HEK293 (cell line): ENCODE results near the gene SMIM1.

Experiments used
- CTCF ChIA-PET: fragments of 350-600 bp; formaldehyde crosslinking; extraction: SDS; loops from one replicate; lab custom pipeline; 2021; ENCODE audit warnings: antibody characterized with exemption; lab: Yijun Ruan, JAX
- POLR2A ChIA-PET: fragments of 300-600 bp; formaldehyde crosslinking; extraction: SDS; loops from one replicate; lab custom pipeline; 2020; ENCODE audit warnings: antibody characterized with exemption, inconsistent platforms; lab: Yijun Ruan, JAX
- H3K27ac ChIP-seq: fragments of 200-500 bp; sonication (Bioruptor generic); 2 replicates; pipeline ENCODE4 v1.5.1; 2014; ENCODE audit warnings: low read depth, low read length, control low read depth, inconsistent platforms; ENCODE audit errors: extremely low read depth
- H3K36me3 ChIP-seq, 2 experiments: fragments of 200-500 bp in 1 of 2; sonication (Bioruptor generic) in 1 of 2; 1 replicate in 1 of 2; 2 replicates in 1 of 2; pipeline ENCODE4 v1.5.1; 2014 to 2017; ENCODE audit warnings: inconsistent platforms in 2 of 2, low read length in 2 of 2; ENCODE audit not compliant: control insufficient read depth in 2 of 2, insufficient read depth in 1 of 2
- H3K4me1 ChIP-seq: fragments of 200-500 bp; sonication (Bioruptor generic); 2 replicates; pipeline ENCODE4 v1.5.1; 2014; ENCODE audit warnings: mild to moderate bottlenecking, low read length, inconsistent platforms; ENCODE audit not compliant: control insufficient read depth, insufficient read depth
- H3K4me3 ChIP-seq: 2 replicates; pipeline ENCODE4 v1.5.1; 2011; ENCODE audit warnings: low read depth, mild to moderate bottlenecking, control low read depth, low read length, moderate library complexity
- H3K9me3 ChIP-seq: fragments of 200-500 bp; sonication (Bioruptor generic); 2 replicates; pipeline ENCODE4 v1.5.1; 2014; ENCODE audit warnings: low read depth, low read length, inconsistent platforms; ENCODE audit not compliant: control insufficient read depth, insufficient read depth
- GFI1B ChIP-seq: fragments of 450-650 bp; formaldehyde crosslinking; IDR thresholded peaks from 2 replicates; pipeline ENCODE4 v1.5.1; 2016; ENCODE audit warnings: missing biosample characterization, missing genetic modification characterization
- KLF16 ChIP-seq: fragments of 450-650 bp; formaldehyde crosslinking; IDR thresholded peaks from 2 replicates; pipeline ENCODE4 v1.5.1; 2017; ENCODE audit warnings: missing biosample characterization, missing genetic modification characterization
- SP2 ChIP-seq: fragments of 450-650 bp; formaldehyde crosslinking; IDR thresholded peaks from 2 replicates; pipeline ENCODE4 v1.5.1; 2016; ENCODE audit warnings: missing biosample characterization, missing genetic modification characterization
- ZBTB20 ChIP-seq: fragments of 450-650 bp; formaldehyde crosslinking; IDR thresholded peaks from 2 replicates; pipeline ENCODE4 v1.5.1; 2016; ENCODE audit warnings: missing biosample characterization, missing genetic modification characterization
- ZBTB49 ChIP-seq: fragments of 450-650 bp; formaldehyde crosslinking; IDR thresholded peaks from 2 replicates; pipeline ENCODE4 v1.5.1; 2016; ENCODE audit warnings: missing biosample characterization, missing genetic modification characterization, low read depth
- ZNF19 ChIP-seq: fragments of 450-650 bp; formaldehyde crosslinking; IDR thresholded peaks from 2 replicates; pipeline ENCODE4; 2016; ENCODE audit warnings: missing biosample characterization, missing genetic modification characterization, low read depth
- ZNF214 ChIP-seq: fragments of 450-650 bp; formaldehyde crosslinking; IDR thresholded peaks from 2 replicates; pipeline ENCODE4 v1.5.1; 2017; ENCODE audit warnings: missing biosample characterization, mild to moderate bottlenecking, missing genetic modification characterization, borderline replicate concordance
- ZNF426 ChIP-seq: fragments of 450-650 bp; formaldehyde crosslinking; IDR thresholded peaks from 2 replicates; pipeline ENCODE4 v1.5.1; 2017; ENCODE audit warnings: missing biosample characterization, missing genetic modification characterization, mild to moderate bottlenecking, inconsistent platforms, moderate library complexity
- ZNF473 ChIP-seq: fragments of 450-650 bp; formaldehyde crosslinking; IDR thresholded peaks from 2 replicates; pipeline ENCODE4 v1.5.1; 2017; ENCODE audit warnings: missing biosample characterization, missing genetic modification characterization
- ZNF514 ChIP-seq: fragments of 450-650 bp; formaldehyde crosslinking; IDR thresholded peaks from 2 replicates; pipeline ENCODE4 v1.5.1; 2016; ENCODE audit warnings: missing biosample characterization, missing genetic modification characterization
- ZNF621 ChIP-seq: fragments of 450-650 bp; formaldehyde crosslinking; IDR thresholded peaks from 2 replicates; pipeline ENCODE4 v1.5.1; 2017; ENCODE audit warnings: missing biosample characterization, missing genetic modification characterization
- ZNF623 ChIP-seq: fragments of 450-650 bp; formaldehyde crosslinking; IDR thresholded peaks from 2 replicates; pipeline ENCODE4 v1.5.1; 2016; ENCODE audit warnings: missing biosample characterization, missing genetic modification characterization
- ZNF645 ChIP-seq: fragments of 450-650 bp; formaldehyde crosslinking; IDR thresholded peaks from 2 replicates; pipeline ENCODE4; 2016; ENCODE audit warnings: missing biosample characterization, missing genetic modification characterization
- ZNF707 ChIP-seq: fragments of 450-650 bp; formaldehyde crosslinking; IDR thresholded peaks from 2 replicates; pipeline ENCODE4 v1.5.1; 2016; ENCODE audit warnings: missing biosample characterization, missing genetic modification characterization
- ZNF76 ChIP-seq: fragments of 450-650 bp; formaldehyde crosslinking; IDR thresholded peaks from 2 replicates; pipeline ENCODE4; 2016; ENCODE audit warnings: low read depth, missing biosample characterization, missing genetic modification characterization, borderline replicate concordance
- ZNF768 ChIP-seq: fragments of 450-650 bp; formaldehyde crosslinking; IDR thresholded peaks from 2 replicates; pipeline ENCODE4 v1.5.1; 2018; ENCODE audit warnings: missing biosample characterization, mild to moderate bottlenecking, missing genetic modification characterization
- ZNF785 ChIP-seq: fragments of 450-650 bp; formaldehyde crosslinking; IDR thresholded peaks from 2 replicates; pipeline ENCODE4 v1.5.1; 2016; ENCODE audit warnings: missing biosample characterization, missing genetic modification characterization

SMIM1 gene

GRCh38 chr1:3821447-3821846, 48.9 kb downstream of the SMIM1 start (continued):
- TF ChIP-seq ZNF768 (tag by site-specific recombination) (no peak), KLF16 (tag by site-specific recombination) (no peak)

GRCh38 chr1:3821908-3822307, 49.4 kb downstream of the SMIM1 start:
- Histone ChIP-seq H3K4me1 (no peaks in the 10 kb centered on the region), H3K4me3 (no peak overlapping the region), H3K9me3 (no peaks in the 10 kb centered on the region), H3K36me3 (peaks cover under 1 to 93% of the 10 kb centered on the region in 2 experiments; a peak in 2 of 3 replicates)
- CTCF ChIA-PET, result no interaction called here
- POLR2A ChIA-PET, result no interaction called here
- TF ChIP-seq ZNF785 (tag by site-specific recombination), result no peak
- no peak for TF ChIP-seq ZBTB49 (tag by site-specific recombination)
- no peak for TF ChIP-seq ZNF645
- TF ChIP-seq GFI1B (tag by site-specific recombination), result no peak
- TF ChIP-seq ZNF707, result no peak
- TF ChIP-seq, all 188 proteins: peak for 0
- no peak overlapping the region for H3K27ac ChIP-seq

GRCh38 chr1:3822421-3822820, 49.9 kb downstream of the SMIM1 start:
- no peaks in the 10 kb centered on the region for H3K4me1 ChIP-seq
- peaks cover 5 to 95% of the 10 kb centered on the region in 2 experiments; a peak in 2 of 3 replicates for H3K36me3 ChIP-seq
- H3K9me3 ChIP-seq, result no peaks in the 10 kb centered on the region
- TF ChIP-seq ZNF707, result no peak
- TF ChIP-seq ZBTB20 (tag by site-specific recombination), result peak; percentile 67
- H3K27ac ChIP-seq, result no peak overlapping the region
- ChIA-PET POLR2A (no interaction called here), CTCF (interaction anchor here (0.5 kb wide), 1 partner anchor 98 kb away, joined by 3 read pairs; no protein-coding TSS in a partner anchor)
- no peak overlapping the region for H3K4me3 ChIP-seq

GRCh38 chr1:3824650-3825049, 52.1 kb downstream of the SMIM1 start:
- H3K36me3 ChIP-seq, result peaks cover 5 to 99% of the 10 kb centered on the region in 2 experiments; a peak in 2 of 3 replicates
- H3K9me3 ChIP-seq, result no peaks in the 10 kb centered on the region
- TF ChIP-seq ZNF76 (tag by site-specific recombination), result peak; percentile 99
- TF ChIP-seq ZNF426 (tag by site-specific recombination), result no peak
- POLR2A ChIA-PET, result no interaction called here
- CTCF ChIA-PET, result no interaction called here
- H3K4me3 ChIP-seq, result no peak overlapping the region
- no peak overlapping the region for H3K27ac ChIP-seq
- H3K4me1 ChIP-seq, result no peaks in the 10 kb centered on the region

GRCh38 chr1:3825356-3825755, 52.8 kb downstream of the SMIM1 start:
- H3K4me3 ChIP-seq, result no peak overlapping the region
- no peaks in the 10 kb centered on the region for H3K9me3 ChIP-seq
- no peak for TF ChIP-seq ZNF514 (tag by site-specific recombination)
- no peak for TF ChIP-seq SP2 (tag by site-specific recombination)
- TF ChIP-seq ZNF19 (tag by site-specific recombination), result no peak
- TF ChIP-seq ZNF621 (tag by site-specific recombination), result no peak
- no peak for TF ChIP-seq ZNF214 (tag by site-specific recombination)
- no peak for TF ChIP-seq ZNF623 (tag by site-specific recombination)
- TF ChIP-seq ZNF473 (tag by site-specific recombination), result no peak
- TF ChIP-seq, all 188 proteins: peak for 0
- no peak overlapping the region for H3K27ac ChIP-seq
- peaks cover 8 to 99% of the 10 kb centered on the region in 2 experiments; a peak in 2 of 3 replicates for H3K36me3 ChIP-seq
- ChIA-PET POLR2A (no interaction called here), CTCF (interaction anchor here (0.5 to 0.6 kb wide), 2 partner anchors 30 to 819 kb away, joined by 3 to 4 read pairs; no protein-coding TSS in a partner anchor)
- H3K4me1 ChIP-seq, result no peaks in the 10 kb centered on the region
